COLO829 (cell line): Measurements from ENCODE around the gene LMTK3.
"Not testable (repeated sequence)": the region's sequence is repeated elsewhere in the genome, so short reads cannot be mapped to it uniquely, and the experiment has no call there.

Experiments used
- DNase-seq: peaks from one replicate; pipeline ENCODE4 v3.0.0; 2012; ENCODE audit warnings: low spot score

LMTK3 gene

DNA sequence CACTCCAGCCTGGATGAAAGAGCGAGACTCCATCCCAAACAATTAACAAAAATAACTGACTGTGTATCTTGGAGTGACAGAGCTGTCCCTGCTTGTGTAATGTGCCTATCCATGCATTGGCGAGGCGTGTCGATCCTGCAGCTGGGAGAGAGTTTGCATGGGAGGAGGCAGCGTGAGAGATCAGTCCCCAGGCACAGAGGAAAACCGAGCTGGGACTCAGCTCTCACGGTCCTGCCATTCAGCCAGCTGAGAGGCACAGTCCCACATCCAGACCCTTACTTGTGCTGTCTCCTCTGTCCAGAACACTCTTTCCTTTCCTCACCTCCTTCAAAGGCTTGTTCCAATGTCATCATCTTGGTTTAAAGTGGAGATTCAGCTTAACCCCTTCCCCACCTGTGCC, 28.5 kb upstream of the LMTK3 start:
- DNase-seq, result no peak

DNA sequence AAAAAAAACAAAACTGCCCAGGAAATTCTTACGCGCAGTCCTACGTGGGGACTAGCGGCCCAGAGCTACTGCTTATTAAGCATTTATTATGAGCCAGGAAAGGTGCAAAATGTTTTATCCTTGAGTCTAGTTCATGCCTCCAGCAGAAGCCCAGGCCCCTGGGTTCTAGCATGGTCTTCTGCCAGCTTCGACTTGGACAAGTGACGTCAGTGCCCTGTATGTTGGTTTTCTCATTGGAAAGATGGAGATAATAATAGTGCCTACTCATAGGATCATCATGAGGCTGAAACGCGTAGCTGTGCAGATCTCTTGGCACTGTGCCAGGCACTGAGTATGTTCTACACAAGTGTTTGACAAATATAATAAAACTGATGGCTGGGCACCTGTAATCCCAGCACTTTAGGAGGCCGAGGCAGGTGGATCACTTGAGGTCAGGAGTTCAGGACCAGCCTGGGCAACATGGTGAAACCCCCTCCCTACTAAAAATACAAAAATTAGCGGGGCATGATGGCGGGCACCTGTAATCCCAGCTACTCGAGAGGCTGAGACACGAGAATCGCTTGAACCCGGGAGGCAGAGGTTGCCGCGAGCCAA, 28.0 kb upstream of the LMTK3 start:
- no peak for DNase-seq

DNA sequence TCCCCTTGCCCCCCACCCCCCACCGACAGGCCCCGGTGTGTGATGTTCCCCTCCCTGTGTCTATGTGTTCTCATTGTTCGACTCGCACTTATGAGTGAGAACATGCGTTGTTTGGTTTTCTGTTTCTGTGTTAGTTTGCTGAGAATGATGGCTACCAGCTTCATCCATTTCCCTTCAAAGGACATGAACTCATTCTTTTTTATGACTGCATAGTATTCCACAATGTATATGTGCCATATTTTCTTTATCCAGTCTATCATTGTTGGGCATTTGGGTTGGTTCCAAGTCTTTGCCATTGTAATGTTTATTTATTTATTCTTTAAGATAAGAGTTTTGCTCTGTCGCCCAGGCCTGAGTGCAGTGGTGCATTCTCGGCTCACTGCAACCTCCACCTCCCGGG, 26.4 kb upstream of the LMTK3 start:
- DNase-seq, result not testable (repeated sequence)

DNA sequence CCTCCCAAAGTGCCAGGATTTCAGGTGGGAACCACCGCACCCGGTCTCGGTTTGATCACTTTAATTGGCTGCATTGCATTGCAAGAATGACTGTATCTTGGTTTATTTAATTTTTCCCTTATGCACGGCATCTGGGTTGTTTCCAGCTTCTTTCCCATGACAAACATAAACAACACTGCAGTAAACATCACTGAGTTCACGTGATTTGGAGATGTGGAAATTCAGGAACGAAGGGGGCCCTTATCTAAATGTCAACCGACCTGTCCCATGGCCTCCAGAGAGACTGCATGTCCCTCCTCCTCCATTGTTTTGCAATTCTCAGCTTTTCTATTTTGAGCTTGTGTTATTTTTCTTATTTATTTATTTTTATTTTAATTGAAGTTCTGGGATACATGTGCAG, 25.9 kb upstream of the LMTK3 start:
- DNase-seq, result no peak

DNA sequence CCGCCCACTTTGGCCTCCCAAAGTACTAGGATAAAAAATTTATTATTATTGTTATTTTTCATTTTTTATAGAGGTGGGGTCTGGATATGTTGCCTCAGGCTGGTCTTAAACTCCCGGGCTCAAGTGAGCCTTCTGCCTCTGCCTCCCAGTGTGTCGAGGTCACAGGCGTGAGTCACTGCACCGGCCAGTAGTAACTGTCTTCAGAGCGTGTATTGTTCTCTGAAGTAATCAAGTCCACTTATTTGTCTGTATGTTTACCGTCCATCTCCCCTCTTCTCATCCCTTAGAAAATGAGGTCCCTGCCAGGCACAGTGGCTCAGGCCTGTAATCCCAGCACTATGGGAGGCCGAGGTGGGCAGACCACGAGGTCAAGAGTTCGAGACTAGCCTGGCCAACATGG, 22.1 kb upstream of the LMTK3 start:
- DNase-seq, result no peak

DNA sequence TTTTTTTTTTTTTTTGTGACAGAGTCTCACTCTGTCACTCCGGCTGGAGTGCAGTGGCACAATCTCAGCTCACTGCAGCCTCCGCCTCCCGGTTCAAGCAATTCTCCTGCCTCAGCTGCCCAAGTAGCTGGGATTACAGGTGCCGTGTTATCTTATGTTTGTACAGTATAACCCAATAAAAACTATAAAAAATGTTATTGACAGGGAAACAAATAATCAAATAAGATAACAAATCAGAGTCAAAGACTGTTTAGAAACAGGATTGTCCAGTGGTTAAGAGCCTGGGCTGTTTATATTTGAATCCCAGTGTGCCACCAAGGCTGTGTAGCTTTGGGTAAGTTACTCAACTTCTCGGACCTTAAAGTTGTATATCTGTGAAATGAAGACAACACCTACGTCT, 19.1 kb upstream of the LMTK3 start:
- no peak for DNase-seq

DNA sequence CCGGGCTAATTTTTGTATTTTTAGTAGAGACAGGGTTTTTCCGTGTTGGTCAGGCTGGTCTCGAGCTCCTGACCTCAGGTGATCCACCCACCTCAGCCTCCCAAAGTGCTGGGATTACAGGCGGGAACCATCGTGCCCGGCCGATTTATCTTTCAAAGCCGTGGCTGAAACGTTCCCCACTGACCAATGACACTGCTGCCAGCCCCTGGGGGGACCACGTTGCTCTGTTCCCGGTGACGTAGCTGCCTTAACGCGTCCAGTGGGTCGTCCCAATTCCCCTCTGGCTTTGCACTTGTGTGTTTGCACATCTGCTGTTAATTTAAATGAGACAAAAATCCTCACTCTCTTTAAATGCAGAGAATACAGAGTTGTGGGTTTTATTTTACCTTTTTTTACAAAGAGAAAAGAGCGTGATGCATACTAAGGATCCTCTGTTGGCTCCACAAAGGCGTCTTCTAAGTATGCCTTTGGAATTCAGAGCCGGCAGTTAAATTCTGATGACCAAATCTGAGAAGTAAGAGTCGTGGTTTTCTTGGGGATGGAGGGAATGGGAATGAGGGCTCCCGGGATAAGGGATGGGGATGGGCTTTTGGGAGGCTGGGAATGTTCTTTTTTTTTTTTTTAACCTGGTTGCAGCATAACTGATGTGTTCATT, 18.6 kb upstream of the LMTK3 start:
- DNase-seq, result no peak

DNA sequence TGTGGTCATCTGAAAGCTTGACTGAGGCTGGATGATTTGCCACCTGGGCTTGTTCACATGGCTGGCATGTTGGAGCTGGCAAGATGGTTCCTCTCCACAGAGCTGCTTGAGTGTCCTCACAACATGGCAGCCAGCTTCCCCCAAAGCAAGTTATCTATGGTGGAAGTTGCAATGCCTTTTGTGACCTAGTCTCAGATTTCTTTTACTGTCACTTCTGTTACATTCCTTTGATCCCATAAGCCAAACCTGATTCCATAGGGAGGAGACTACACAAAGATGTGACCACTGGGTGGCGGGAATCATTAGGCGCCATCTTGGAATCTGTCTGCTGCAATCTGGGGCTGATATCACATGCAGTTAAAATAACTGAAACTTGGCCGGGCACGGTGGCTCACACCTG, 17.5 kb upstream of the LMTK3 start:
- no peak for DNase-seq

DNA sequence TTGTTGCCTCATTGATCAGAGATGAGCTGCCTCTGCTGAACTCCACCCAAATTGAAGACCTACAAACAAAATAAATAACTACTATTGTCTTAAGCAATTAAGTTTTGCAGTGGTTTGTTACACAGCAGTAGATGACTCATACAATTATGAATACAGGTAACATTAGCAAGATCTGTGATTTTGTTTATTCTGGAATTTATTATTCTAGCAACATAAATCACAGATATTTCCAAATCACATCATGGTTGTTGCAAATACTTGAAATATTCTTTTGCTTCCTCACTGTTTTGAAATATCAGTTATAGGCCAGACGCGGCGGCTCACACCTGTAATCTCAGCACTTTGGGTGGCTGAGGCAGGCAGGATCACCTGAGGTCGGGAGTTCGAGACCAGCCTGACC, 13.1 kb upstream of the LMTK3 start:
- DNase-seq, result no peak

DNA sequence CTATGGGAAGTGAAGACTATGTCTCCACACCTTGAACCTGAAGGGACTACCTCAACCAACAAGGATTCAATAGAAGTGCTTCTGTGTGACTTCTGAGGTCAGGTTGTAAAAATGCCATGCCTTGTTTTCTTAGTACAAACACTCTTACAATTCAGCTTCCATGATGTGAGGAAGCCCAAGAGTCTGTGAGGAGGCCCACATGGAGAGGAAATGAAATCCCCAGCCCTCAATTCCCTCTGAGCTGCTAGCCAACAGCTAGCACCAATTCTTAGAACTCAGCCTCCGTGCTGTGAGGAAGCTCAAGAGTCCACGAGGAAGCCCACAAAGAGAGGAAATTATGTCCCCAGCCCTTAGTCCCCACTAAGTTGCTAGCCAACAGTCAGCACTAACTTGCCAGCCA, 12.6 kb upstream of the LMTK3 start:
- DNase-seq, result no peak

DNA sequence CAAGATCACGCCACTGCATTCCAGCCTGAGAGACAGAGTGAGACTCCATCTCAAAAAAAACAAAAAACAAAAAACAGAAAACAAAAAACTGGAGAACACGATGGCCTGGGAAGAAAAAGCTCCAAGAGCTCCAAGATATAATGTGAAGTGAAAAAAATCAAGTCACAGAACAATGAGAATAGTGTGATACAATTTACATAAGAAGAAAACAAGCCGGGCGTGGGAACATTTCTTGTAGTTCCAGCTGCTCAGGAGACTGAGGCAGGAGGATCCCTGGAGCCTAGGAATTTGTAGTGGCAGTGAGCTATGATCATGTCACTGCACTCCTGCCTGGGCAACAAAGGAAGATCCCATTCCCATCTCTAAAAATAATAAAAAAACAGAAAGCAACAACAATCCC, 8.5 kb upstream of the LMTK3 start:
- DNase-seq, result no peak

DNA sequence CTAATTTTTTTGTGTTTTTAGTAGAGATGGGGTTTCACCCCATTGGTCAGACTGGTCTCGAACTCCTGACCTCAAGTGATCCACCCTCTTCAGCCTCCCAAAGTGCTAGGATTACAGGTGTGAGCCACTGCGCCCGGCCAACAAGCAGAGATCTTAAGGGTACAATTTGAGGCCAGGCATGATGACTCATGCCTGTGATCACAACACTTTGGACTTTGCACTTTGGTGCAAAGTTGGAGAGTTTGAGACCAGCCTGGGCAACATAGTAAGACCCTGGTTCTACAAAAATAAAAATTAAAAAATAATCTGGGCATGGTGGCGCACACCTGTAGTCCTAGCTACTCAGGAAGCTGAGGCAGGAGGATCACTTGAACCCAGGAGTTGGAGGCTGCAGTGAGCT, 7.8 kb upstream of the LMTK3 start:
- not testable (repeated sequence) for DNase-seq

DNA sequence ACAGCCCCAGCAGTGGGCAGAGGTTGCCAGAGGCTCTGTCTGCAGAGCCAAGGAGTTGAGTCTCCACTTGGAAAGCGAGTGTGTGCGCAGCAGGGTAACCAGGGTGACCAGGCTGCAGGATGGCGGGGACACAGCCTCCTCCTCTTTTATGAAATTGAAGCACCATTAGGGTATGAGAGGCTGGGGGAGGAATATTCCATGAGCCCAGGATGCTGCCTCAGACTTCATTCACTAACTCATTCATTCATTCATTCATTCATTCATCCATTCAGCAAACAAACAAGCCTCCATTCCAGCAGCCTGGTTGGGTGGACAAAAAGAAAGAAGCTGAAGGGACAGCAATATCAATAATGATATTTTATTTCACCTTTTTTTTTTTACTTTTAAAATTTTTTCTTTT, 6.6 kb upstream of the LMTK3 start:
- no peak for DNase-seq

DNA sequence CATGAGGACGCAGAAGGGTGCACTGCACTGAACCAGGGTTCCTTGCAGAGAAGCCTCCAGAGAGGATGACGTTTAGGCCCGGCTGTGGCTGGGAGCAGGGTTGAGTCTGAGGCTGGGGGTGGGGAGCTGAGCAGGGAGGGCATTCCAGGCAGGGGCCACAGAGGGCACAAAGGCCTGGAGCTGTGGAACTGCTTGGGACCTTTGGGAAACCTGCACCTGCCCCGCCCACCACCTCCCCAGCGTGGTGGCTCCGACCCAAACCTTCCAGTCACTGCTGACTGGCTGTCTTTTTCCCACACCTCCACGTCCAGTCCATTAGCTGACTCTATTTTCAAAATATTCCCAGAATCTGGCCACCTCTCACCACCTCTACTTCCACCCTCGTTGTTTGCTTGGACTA, 4.9 kb upstream of the LMTK3 start:
- no peak for DNase-seq

DNA sequence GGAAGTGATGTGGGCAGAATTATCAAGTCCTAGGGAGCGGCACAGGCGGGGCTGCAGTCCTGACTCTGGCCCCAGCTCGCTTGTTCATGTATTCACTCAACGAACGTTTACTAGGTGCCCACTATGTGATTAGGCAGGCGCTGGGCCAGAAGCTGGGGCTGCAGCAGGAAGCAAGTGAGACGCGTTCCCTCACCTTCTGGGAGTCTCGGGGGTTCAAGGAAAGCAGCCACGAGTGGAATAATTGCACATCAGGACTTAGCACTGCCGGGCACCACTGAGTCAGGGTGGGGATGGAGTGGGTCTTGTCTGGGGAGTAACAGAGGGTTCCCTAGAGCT, 2.5 kb upstream of the LMTK3 start:
- DNase-seq, result no peak

DNA sequence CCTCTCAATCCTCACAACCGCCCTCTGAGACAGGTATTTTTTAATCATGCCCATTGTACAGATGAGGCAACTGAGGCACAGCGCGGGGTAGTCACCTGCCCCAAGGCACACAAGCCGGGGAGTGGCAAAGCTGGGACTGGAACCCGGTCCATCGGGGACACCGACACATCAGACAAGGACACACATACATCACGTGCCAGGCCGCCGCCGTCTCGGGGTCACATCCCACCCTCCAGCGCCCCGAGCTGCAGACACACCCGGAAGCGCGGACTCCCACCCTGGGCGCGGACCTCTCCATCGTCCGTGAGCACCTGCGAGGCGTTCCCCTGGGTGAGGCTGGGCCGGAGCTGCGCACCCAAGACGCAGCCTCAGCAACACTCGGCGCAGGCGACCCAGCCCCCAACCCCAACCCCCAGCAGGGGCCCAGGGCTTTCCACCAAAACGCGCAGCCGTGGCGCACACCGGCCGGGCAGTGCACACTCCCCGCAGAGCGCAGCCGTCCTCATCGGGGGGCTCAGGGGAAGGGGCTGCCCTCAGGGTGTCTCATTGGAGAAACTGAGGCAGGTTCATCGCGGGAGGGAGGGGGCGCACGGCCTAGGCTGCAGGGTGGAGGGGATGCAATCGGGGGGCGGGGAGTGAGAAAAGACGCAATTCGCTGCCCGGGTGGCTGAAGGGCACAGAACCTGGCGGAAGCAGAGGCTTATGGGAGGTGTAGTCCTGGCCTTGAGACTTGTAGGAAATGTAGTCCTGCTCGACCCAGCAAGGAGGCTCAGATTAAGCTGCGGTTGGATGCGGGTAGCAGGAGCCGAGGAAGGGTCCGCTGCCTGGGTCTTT, 1.9 kb upstream of the LMTK3 start:
- DNase-seq, result peak; percentile 72

DNA sequence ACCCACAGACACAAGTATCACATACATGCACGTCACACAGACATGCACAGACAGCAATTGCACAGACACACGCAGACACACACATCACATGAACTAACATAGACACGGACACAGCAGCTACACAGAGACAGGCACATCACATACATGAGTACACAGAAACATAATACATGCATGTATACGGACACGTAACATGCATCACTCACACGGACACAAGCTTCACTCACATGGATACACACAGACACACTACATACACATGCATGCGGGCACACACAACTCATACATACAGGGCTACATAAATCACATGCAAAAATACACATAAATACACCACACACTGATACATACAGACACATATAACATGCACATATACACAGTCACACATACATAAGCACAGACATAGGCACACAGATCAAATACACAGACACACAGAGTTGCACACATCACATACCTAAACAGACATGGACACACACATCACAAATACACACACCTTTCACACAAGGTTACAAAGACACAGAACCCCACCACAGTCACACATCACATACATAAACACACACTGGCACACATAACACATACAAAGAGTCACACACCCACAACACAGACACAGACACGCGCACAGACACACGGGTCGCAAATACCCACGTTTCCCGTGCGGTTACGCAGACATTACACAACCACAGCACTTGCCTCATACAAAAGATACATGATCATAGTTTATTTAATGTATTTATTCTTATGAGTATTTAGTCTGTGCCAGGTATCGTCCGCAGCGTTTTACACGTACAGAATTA, 1.1 kb upstream of the LMTK3 start:
- DNase-seq, result no peak

DNA sequence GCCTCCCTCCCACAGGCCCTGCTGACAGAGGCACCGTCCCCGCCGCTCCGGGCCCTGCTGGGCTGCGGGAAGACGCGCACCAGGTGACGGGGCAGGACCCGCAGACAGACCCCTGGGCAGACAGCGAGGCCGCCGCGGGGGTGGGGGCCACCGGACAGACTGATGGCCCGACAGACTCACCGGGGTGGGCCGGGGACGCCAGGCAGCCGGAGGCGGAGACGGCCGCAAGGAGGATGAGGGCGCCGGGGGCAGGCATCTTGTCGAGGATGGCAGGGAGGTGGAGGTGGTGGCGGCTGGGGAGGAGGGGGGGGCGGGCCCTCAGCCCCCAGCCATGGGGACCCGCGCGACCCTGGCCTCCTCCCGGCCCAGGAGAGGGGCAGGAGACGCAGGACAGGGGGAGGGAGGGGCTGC, 309 bp downstream of the LMTK3 start:
- DNase-seq, result no peak

DNA sequence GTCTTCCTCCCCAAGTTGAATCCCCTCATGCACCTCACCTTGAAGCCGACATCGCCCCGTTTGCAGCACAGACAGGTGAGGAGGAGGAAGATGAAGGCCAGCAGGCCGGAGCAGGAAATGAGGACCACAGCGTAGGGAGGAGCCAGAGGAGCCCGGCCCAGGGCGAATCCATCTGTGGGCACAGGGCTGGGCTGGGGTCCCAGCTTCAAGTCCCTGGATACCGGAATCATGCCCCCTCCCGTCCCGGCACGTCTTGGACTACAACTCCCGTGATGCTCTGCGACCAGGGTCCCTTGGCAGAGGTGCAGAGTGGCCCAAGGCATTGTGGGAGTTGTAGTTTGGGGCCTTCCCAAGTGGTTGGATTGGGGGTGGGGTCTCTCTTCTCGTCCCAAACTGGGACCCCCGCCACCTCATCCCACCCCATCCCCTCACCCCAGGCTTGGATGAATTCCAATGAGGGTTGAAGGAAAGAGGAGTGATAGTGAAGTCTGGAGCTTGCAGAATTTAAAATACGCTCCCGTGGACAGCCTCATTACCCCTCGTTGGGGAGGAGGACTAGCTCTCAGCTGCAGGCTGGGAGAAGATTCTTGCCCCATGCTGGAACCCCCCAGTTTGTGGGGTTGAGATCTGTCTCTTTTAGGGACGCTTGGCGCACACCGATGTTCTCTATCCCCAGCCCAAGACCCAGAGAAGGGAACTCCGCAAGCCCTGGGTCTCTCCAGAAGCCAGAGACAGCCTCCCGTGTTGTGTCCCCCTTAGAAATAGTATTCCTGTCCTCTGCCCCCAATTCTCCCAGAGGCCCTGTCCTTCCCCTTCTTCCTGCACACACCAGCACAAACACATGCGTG, 990 bp downstream of the LMTK3 start:
- DNase-seq, result no peak

DNA sequence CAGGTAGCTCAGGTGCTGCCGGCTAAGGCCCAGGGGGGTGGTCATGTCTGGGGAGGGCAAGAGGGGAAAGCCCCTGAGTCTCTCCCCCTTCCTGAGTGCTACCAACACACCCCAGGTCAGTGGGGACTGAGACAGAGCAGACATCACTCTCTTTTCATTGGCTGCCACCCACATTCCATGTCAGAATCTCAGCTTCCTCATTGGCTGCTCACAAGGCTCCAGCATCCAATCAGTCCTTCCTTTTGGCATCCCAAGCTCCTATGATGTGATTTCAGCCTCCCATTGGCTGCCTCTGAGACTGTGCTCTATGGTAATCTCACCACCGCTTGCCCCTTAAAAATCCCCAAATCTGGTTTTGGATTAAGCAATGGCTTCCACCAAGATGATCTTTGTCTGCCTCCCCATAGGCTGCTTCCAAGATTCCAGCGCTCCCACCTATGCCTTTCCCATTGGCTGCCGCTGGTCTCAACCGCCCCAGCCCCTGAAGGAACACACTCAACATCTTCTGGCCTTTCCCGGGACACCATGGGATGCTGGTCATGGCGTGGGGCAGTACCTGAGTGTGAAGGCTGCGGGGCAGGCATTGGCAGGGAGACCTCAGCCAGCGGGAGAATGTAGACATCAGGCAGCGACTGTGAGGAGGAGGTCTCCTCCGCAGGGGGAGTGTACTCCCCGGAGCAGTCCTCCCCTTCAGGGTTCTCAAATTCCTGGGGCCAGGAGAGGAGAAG, 2.0 kb downstream of the LMTK3 start:
- no peak for DNase-seq

DNA sequence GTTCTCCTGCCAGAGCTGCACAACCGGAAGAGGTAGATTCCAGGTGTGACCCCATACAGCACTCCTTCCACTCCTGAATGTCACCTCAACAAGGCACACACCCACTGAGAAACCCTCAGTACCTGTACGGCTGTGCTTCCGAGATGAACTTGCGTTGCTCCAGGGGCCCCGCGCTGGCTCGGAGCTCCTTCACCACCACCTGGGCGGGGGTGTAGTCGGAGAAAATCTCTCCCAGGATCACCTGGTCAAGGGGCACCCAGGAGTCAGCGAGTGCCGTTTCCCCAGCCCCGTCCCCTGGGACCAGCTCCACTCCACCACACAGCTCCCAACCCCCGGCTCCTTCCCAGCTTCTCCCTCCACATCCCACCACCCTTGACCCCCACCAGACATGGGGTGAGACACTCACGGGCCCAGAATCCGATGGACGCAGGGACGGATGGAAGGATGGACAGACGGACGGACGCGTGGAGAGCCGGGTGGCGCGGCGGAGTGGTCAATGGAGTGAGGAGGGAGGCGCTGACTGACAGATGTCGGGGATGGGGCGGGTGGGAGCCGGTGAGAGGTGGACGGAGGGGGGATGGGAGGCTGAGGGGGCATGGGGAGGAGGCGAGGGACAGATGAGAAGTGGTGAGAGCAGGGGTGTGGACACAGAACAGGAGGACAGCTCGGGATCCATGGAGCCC, 2.8 kb downstream of the LMTK3 start:
- no peak for DNase-seq
